Trophoblast cell (in vitro differentiated cells and primary cell): ENCODE results near the gene KMT2C.
"Not testable (repeated sequence)": the region's sequence is repeated elsewhere in the genome, so short reads cannot be mapped to it uniquely, and the experiment has no call there.

Experiments used
- DNase-seq, 2 donors: peaks; one replicate each; pipeline ENCODE4 v3.0.0-alpha.2; 2016
- H2AFZ ChIP-seq: 2 replicates; pipeline ENCODE4 v1.6.1; 2013; ENCODE audit warnings: low read length, moderate library complexity, mild to moderate bottlenecking; ENCODE audit not compliant: insufficient read depth, poor library complexity
- H2AK5ac ChIP-seq: 2 replicates; pipeline ENCODE4 v1.6.1; 2013; ENCODE audit warnings: mild to moderate bottlenecking, low read length
- H2BK120ac ChIP-seq: 2 replicates; pipeline ENCODE4 v1.6.1; 2013; ENCODE audit warnings: low read length, mild to moderate bottlenecking, moderate library complexity; ENCODE audit not compliant: insufficient read depth, poor library complexity
- H2BK12ac ChIP-seq: 2 replicates; pipeline ENCODE4 v1.6.1; 2013; ENCODE audit warnings: mild to moderate bottlenecking, low read length, moderate library complexity
- H2BK5ac ChIP-seq: 2 replicates; pipeline ENCODE4 v1.6.1; 2013; ENCODE audit warnings: low read length, low read depth, moderate library complexity, mild to moderate bottlenecking; ENCODE audit not compliant: poor library complexity
- H3K14ac ChIP-seq: 2 replicates; pipeline ENCODE4 v1.6.1; 2013; ENCODE audit warnings: mild to moderate bottlenecking, low read length
- H3K18ac ChIP-seq: 2 replicates; pipeline ENCODE4 v1.6.1; 2013; ENCODE audit warnings: mild to moderate bottlenecking, low read length
- H3K23ac ChIP-seq: 2 replicates; pipeline ENCODE4 v1.6.1; 2013; ENCODE audit warnings: low read length
- H3K27ac ChIP-seq: 2 replicates; pipeline ENCODE4 v1.5.1; 2013; ENCODE audit warnings: low read depth, mild to moderate bottlenecking, inconsistent platforms, low read length, moderate library complexity
- H3K27me3 ChIP-seq: 2 replicates; pipeline ENCODE4 v1.6.1; 2013; ENCODE audit warnings: inconsistent platforms, mild to moderate bottlenecking, low read length, moderate library complexity; ENCODE audit not compliant: insufficient read depth
- H3K36me3 ChIP-seq, 2 experiments: 1 replicate in 1 of 2; 2 replicates in 1 of 2; pipeline ENCODE4 v1.6.1; 2013; ENCODE audit warnings: low read length in 2 of 2, mild to moderate bottlenecking in 2 of 2, moderate library complexity in 1 of 2; ENCODE audit not compliant: insufficient read depth in 2 of 2, control insufficient read depth in 1 of 2
- H3K4ac ChIP-seq: 2 replicates; pipeline ENCODE4 v1.6.1; 2013; ENCODE audit warnings: low read depth, mild to moderate bottlenecking, low read length, moderate library complexity
- H3K4me1 ChIP-seq, 2 experiments: 1 replicate in 1 of 2; 2 replicates in 1 of 2; pipeline ENCODE4 v1.6.1; 2013; ENCODE audit warnings: low read length in 2 of 2, mild to moderate bottlenecking in 2 of 2, moderate library complexity in 1 of 2; ENCODE audit not compliant: insufficient read depth in 2 of 2, control insufficient read depth in 1 of 2
- H3K4me2 ChIP-seq: 2 replicates; pipeline ENCODE4 v1.6.1; 2013; ENCODE audit warnings: inconsistent platforms, mild to moderate bottlenecking, low read length, moderate library complexity
- H3K4me3 ChIP-seq: 2 replicates; pipeline ENCODE4 v1.5.1; 2013; ENCODE audit warnings: mild to moderate bottlenecking, low read depth, low read length, inconsistent platforms
- H3K79me1 ChIP-seq: one replicate; pipeline ENCODE4 v1.6.1; 2013; ENCODE audit warnings: low read length
- H3K79me2 ChIP-seq: 2 replicates; pipeline ENCODE4 v1.6.1; 2013; ENCODE audit warnings: low read length, mild to moderate bottlenecking; ENCODE audit not compliant: control insufficient read depth, insufficient read depth, poor library complexity
- H3K9ac ChIP-seq: 2 replicates; pipeline ENCODE4 v1.6.1; 2013; ENCODE audit warnings: mild to moderate bottlenecking, low read length
- H3K9me3 ChIP-seq: 2 replicates; pipeline ENCODE4 v1.6.1; 2013; ENCODE audit warnings: low read depth, mild to moderate bottlenecking, control low read depth, inconsistent platforms, low read length; ENCODE audit not compliant: insufficient read depth
- H4K12ac ChIP-seq: 2 replicates; pipeline ENCODE4 v1.6.1; 2013; ENCODE audit warnings: low read depth, mild to moderate bottlenecking, low read length, moderate library complexity
- H4K8ac ChIP-seq: 2 replicates; pipeline ENCODE4 v1.6.1; 2013; ENCODE audit warnings: low read depth, mild to moderate bottlenecking, low read length, moderate library complexity
- H4K91ac ChIP-seq: one replicate; pipeline ENCODE4 v1.6.1; 2013; ENCODE audit warnings: low read depth, mild to moderate bottlenecking, low read length, moderate library complexity
- WGBS: extraction: QIAGEN DNeasy Blood & Tissue Kit; methylation state at CpG from one replicate; pipeline ENCODE4 v1.1.7; 2013; ENCODE audit warnings: missing lambda C conversion rate; ENCODE audit not compliant: insufficient read length, insufficient coverage; ENCODE audit errors: extremely low coverage; 5-methylcytosine and 5-hydroxymethylcytosine counted together

Gene KMT2C

GRCh38 chr7:152382244-152382643 is 53.6 kb downstream of the KMT2C start:
- Histone ChIP-seq H4K8ac (no peak overlapping the region), H3K4me3 (no peak overlapping the region), H3K27ac (no peak overlapping the region), H3K9me3 (peaks cover 6% of the 10 kb centered on the region), H2BK120ac (no peak overlapping the region), H3K4me1 (peaks cover 0 to 2% of the 10 kb centered on the region in 2 experiments), H3K79me1 (no peaks in the 10 kb centered on the region), H3K4ac (no peak overlapping the region), H3K4me2 (no peak overlapping the region), H2BK12ac (no peak overlapping the region), H3K23ac (no peak overlapping the region), H3K36me3 (peaks cover 0 to 2% of the 10 kb centered on the region in 2 experiments), H3K27me3 (no peaks in the 10 kb centered on the region), H3K79me2 (no peaks in the 10 kb centered on the region), H2BK5ac (no peak overlapping the region), H3K14ac (no peak overlapping the region), H4K91ac (no peak overlapping the region), H4K12ac (no peak overlapping the region), H2AK5ac (no peak overlapping the region), H2AFZ (no peak overlapping the region), H3K9ac (no peak overlapping the region), H3K18ac (no peak overlapping the region)
- WGBS, result no CpG with 5 or more reads among the region's 1 CpG
- DNase-seq, result no peak

GRCh38 chr7:152380931-152381578 is 54.7 kb downstream of the KMT2C start:
- not testable (repeated sequence) for H3K9me3 ChIP-seq, H4K12ac ChIP-seq, H4K8ac ChIP-seq, H2AK5ac ChIP-seq, H3K4ac ChIP-seq, H2BK120ac ChIP-seq, H3K27ac ChIP-seq, H3K27me3 ChIP-seq, H3K23ac ChIP-seq, H3K9ac ChIP-seq, H3K4me1 ChIP-seq, H3K79me1 ChIP-seq, H2BK12ac ChIP-seq, H3K4me2 ChIP-seq, H3K79me2 ChIP-seq, H2BK5ac ChIP-seq, H3K36me3 ChIP-seq, H2AFZ ChIP-seq, H3K18ac ChIP-seq, H3K4me3 ChIP-seq, H3K14ac ChIP-seq, H4K91ac ChIP-seq, DNase-seq
- no CpG with 5 or more reads among the region's 5 CpGs for WGBS

- H3K14ac ChIP-seq, H2AK5ac ChIP-seq, H3K4me1 ChIP-seq, H3K79me2 ChIP-seq, H2BK12ac ChIP-seq, H3K9ac ChIP-seq, H2AFZ ChIP-seq, DNase-seq, H3K4me3 ChIP-seq, H4K8ac ChIP-seq, H3K27ac ChIP-seq, H3K4ac ChIP-seq, H2BK120ac ChIP-seq, H3K18ac ChIP-seq, H3K36me3 ChIP-seq, H3K23ac ChIP-seq, H3K27me3 ChIP-seq, H2BK5ac ChIP-seq, H3K4me2 ChIP-seq, H4K91ac ChIP-seq, H3K79me1 ChIP-seq, H3K9me3 ChIP-seq, H4K12ac ChIP-seq: not testable (repeated sequence)
These were observed 57.3 kb downstream of the KMT2C start for GRCh38 chr7:152378497-152378896.

- H3K4me2 ChIP-seq, H2AFZ ChIP-seq, H3K9me3 ChIP-seq, H2BK12ac ChIP-seq, H2AK5ac ChIP-seq, H3K18ac ChIP-seq, H4K12ac ChIP-seq, H3K79me2 ChIP-seq, H4K91ac ChIP-seq, H3K36me3 ChIP-seq, H3K4ac ChIP-seq, H4K8ac ChIP-seq, H3K14ac ChIP-seq, H3K4me3 ChIP-seq, H2BK5ac ChIP-seq, H3K27me3 ChIP-seq, H3K79me1 ChIP-seq, H3K9ac ChIP-seq, H3K4me1 ChIP-seq, H3K23ac ChIP-seq, H3K27ac ChIP-seq, DNase-seq, H2BK120ac ChIP-seq: not testable (repeated sequence)
- no CpG with 5 or more reads among the region's 8 CpGs for WGBS
These were observed 58.9 kb downstream of the KMT2C start for GRCh38 chr7:152376716-152377484.
